ENCODE data around the gene ZNF148.
"Not testable (repeated sequence)": the region's sequence is repeated elsewhere in the genome, so short reads cannot be mapped to it uniquely, and the experiment has no call there.

Gene ZNF148

GRCh38 chr3:125356140-125357026 is 18.7 kb downstream of the ZNF148 start:
- peak overlapping the region; percentile 91 for H3K4me3 Mint-ChIP-seq
- peaks cover 4% of the 10 kb centered on the region for H3K36me3 Mint-ChIP-seq
- H3K4me1 Mint-ChIP-seq (ENCODE audit: low read depth), result peaks cover 75% of the 10 kb centered on the region
- H3K27ac Mint-ChIP-seq, result peak overlapping the region; percentile 93
- H3K9me3 Mint-ChIP-seq (ENCODE audit: low read depth), result peaks cover 3% of the 10 kb centered on the region
- H3K27me3 Mint-ChIP-seq, result no peaks in the 10 kb centered on the region

- Mint-ChIP-seq H3K9me3 (ENCODE audit: low read depth) (peaks cover 3% of the 10 kb centered on the region), H3K27me3 (no peaks in the 10 kb centered on the region), H3K4me3 (no peak overlapping the region), H3K36me3 (peaks cover 9% of the 10 kb centered on the region), H3K27ac (no peak overlapping the region), H3K4me1 (ENCODE audit: low read depth) (peaks cover 75% of the 10 kb centered on the region)
Measured at GRCh38 chr3:125353659-125354058, 21.5 kb downstream of the ZNF148 start.

- peaks cover 3% of the 10 kb centered on the region for H3K9me3 Mint-ChIP-seq (ENCODE audit: low read depth)
- H3K4me1 Mint-ChIP-seq (ENCODE audit: low read depth), result peaks cover 77% of the 10 kb centered on the region
- no peaks in the 10 kb centered on the region for H3K27me3 Mint-ChIP-seq
- H3K27ac Mint-ChIP-seq, result peak overlapping the region; percentile 16
- H3K4me3 Mint-ChIP-seq, result no peak overlapping the region
- H3K36me3 Mint-ChIP-seq, result peaks cover 9% of the 10 kb centered on the region
Measured at GRCh38 chr3:125353128-125353527, 22.0 kb downstream of the ZNF148 start.

DNA sequence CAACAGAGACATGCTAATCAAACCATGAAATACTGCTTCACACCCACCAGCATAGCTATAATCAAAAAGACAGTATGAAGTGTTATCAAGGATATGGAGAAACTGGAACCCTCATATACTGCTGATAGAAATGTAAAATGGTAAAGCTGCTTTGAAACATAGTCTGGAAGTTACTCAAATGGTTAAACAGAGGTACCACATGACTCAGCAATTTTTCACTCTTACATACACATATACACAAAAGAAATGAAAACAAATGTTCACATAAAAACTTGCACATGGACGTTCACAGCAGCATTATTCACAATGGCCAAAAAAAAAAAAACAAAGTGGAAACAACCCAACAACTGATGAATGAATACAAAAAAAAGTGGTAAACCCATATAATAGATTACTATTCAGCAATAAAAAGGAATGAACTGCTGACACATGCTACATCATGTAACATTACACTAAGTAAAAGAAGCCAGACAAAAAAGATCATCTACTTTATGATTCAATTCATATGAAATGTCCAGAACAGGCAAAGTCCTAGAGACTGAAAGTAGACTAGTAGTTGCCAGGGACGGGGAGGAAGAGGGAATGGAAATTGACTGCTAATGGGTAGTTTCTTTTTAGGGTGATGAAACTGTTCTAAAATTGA is 23.2 kb downstream of the ZNF148 start:
- peaks cover 9% of the 10 kb centered on the region for H3K36me3 Mint-ChIP-seq
- peaks cover 78% of the 10 kb centered on the region for H3K4me1 Mint-ChIP-seq (ENCODE audit: low read depth)
- H3K27ac Mint-ChIP-seq, result peak overlapping the region; percentile 61
- peaks cover 3% of the 10 kb centered on the region for H3K9me3 Mint-ChIP-seq (ENCODE audit: low read depth)
- H3K27me3 Mint-ChIP-seq, result no peaks in the 10 kb centered on the region
- no peak overlapping the region for H3K4me3 Mint-ChIP-seq

DNA sequence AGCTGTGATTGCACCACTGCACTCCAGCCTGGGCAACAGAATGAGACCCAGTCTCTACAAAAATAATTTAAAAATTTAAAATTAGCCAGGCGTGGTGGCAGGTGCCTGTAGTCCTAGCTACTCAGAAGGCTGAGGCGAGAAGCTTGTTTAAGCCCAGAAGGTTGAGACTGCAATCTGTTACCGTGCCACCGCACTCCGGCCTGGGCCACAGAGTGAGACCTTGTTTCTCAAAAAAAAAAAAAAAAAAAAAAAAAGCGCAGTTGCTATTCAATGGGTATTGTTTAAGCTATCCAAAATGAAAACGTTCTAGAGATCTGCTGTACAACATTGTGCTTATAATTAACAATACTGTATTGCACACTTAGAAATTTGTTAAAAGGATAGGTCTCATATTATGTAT is 24.0 kb downstream of the ZNF148 start:
- H3K4me1 Mint-ChIP-seq (ENCODE audit: low read depth), result peaks cover 73% of the 10 kb centered on the region

GRCh38 chr3:125350597-125350996 is 24.5 kb downstream of the ZNF148 start:
- no peaks in the 10 kb centered on the region for H3K27me3 Mint-ChIP-seq
- H3K9me3 Mint-ChIP-seq (ENCODE audit: low read depth), result peaks cover 8% of the 10 kb centered on the region
- peak overlapping the region; percentile 28 for H3K4me3 Mint-ChIP-seq
- peaks cover 73% of the 10 kb centered on the region for H3K4me1 Mint-ChIP-seq (ENCODE audit: low read depth)
- H3K36me3 Mint-ChIP-seq, result peaks cover 16% of the 10 kb centered on the region
- peak overlapping the region; percentile 59 for H3K27ac Mint-ChIP-seq

More for the DNA sequence above, 24.0 kb downstream of the ZNF148 start:
- H3K4me3 Mint-ChIP-seq, result no peak overlapping the region
- H3K27me3 Mint-ChIP-seq, result no peaks in the 10 kb centered on the region
- H3K9me3 Mint-ChIP-seq (ENCODE audit: low read depth), result peaks cover 3% of the 10 kb centered on the region
- H3K36me3 Mint-ChIP-seq, result peaks cover 12% of the 10 kb centered on the region
- peak overlapping the region; percentile 59 for H3K27ac Mint-ChIP-seq

GRCh38 chr3:125349556-125350165 is 25.5 kb downstream of the ZNF148 start:
- H3K4me3 Mint-ChIP-seq, result peak overlapping the region; percentile 6
- peaks cover 22% of the 10 kb centered on the region for H3K36me3 Mint-ChIP-seq
- peaks cover 17% of the 10 kb centered on the region for H3K9me3 Mint-ChIP-seq (ENCODE audit: low read depth)
- H3K4me1 Mint-ChIP-seq (ENCODE audit: low read depth), result peaks cover 69% of the 10 kb centered on the region
- H3K27me3 Mint-ChIP-seq, result no peaks in the 10 kb centered on the region
- H3K27ac Mint-ChIP-seq, result peak overlapping the region; percentile 65

DNA sequence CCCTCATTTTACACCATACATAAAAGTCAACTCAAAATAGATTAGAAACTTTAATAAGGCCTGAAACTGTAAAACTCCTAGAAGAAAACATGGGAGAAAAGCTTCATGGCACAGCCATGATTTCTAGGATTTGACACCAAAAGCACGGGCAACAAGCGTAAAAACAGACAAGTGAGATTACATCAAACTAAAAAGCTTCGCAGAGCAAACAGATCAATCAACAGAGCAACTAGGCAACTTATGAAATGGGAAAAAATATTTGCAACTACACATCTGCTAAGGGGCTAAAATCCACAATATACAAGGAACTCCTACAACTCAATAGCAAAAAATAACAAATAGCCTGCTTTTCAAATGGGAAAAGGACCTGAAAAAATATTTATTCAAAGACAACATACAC is 26.1 kb downstream of the ZNF148 start:
- H3K4me3 Mint-ChIP-seq, result peak overlapping the region; percentile 5
- peaks cover 26% of the 10 kb centered on the region for H3K36me3 Mint-ChIP-seq
- H3K4me1 Mint-ChIP-seq (ENCODE audit: low read depth), result peaks cover 68% of the 10 kb centered on the region
- H3K27me3 Mint-ChIP-seq, result no peaks in the 10 kb centered on the region
- H3K9me3 Mint-ChIP-seq (ENCODE audit: low read depth), result peaks cover 20% of the 10 kb centered on the region
- H3K27ac Mint-ChIP-seq, result peak overlapping the region; percentile 65

- not testable (repeated sequence) for H3K27me3 Mint-ChIP-seq, H3K4me3 Mint-ChIP-seq, H3K27ac Mint-ChIP-seq
- H3K36me3 Mint-ChIP-seq, result peaks cover 30% of the 10 kb centered on the region
- peaks cover 42% of the 10 kb centered on the region for H3K4me1 Mint-ChIP-seq (ENCODE audit: low read depth)
- peaks cover 17% of the 10 kb centered on the region for H3K9me3 Mint-ChIP-seq (ENCODE audit: low read depth)
Measured at GRCh38 chr3:125343367-125343766, 31.8 kb downstream of the ZNF148 start.

GRCh38 chr3:125340121-125340520 is 35.0 kb downstream of the ZNF148 start:
- no peak overlapping the region for H3K27ac Mint-ChIP-seq
- peaks cover 20% of the 10 kb centered on the region for H3K36me3 Mint-ChIP-seq
- H3K4me3 Mint-ChIP-seq, result no peak overlapping the region
- peaks cover 55% of the 10 kb centered on the region for H3K4me1 Mint-ChIP-seq (ENCODE audit: low read depth)
- no peaks in the 10 kb centered on the region for H3K27me3 Mint-ChIP-seq
- H3K9me3 Mint-ChIP-seq (ENCODE audit: low read depth), result peaks cover 8% of the 10 kb centered on the region

GRCh38 chr3:125337506-125337905 is 37.6 kb downstream of the ZNF148 start:
- no peaks in the 10 kb centered on the region for H3K27me3 Mint-ChIP-seq
- H3K4me3 Mint-ChIP-seq, result no peak overlapping the region
- H3K27ac Mint-ChIP-seq, result no peak overlapping the region
- H3K4me1 Mint-ChIP-seq (ENCODE audit: low read depth), result peaks cover 58% of the 10 kb centered on the region
- H3K36me3 Mint-ChIP-seq, result peaks cover 19% of the 10 kb centered on the region
- peaks cover 10% of the 10 kb centered on the region for H3K9me3 Mint-ChIP-seq (ENCODE audit: low read depth)

DNA sequence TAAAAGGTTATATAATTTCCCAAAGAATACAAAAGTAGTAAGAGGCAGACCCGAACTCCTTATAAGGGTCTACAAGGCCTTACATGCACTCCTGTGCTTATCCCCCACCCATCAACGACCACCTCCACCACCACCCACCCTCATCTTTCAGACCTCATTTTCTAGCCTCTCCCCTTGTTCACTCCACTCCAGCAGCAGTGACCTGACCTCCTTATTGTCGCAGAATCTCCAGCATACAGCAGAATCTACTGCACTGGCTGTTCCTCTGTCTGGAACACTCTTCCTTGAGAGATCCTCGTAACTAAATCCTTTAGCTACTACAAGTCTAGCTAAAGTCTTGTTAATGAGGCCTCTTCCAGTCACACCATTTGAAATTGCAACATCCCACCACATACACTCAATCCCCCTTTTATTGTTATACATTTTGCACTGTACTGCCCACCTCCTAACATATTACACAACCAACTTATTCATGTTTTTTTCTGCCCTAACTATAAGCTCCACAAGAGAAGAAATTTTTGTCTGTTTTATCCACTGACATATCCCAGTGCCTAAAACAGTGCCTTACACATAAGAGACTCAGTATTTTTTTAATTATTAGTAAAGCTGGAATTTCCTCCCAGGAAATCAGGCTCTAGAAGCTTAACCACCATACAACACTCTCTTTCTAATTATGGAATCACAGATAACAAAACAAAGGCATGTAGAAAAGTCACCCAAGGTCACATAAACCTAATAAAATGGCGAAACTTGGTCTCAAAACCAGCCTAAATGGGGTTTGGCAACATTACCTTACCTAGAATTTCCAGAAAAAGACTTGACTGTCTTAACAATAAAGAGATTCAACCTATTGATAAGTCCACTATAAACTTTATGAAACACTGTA is 40.2 kb downstream of the ZNF148 start:
- Mint-ChIP-seq H3K4me3 (no peak overlapping the region), H3K36me3 (peaks cover 18% of the 10 kb centered on the region), H3K4me1 (ENCODE audit: low read depth) (peaks cover 61% of the 10 kb centered on the region), H3K27ac (no peak overlapping the region), H3K27me3 (no peaks in the 10 kb centered on the region), H3K9me3 (ENCODE audit: low read depth) (peaks cover 10% of the 10 kb centered on the region)

DNA sequence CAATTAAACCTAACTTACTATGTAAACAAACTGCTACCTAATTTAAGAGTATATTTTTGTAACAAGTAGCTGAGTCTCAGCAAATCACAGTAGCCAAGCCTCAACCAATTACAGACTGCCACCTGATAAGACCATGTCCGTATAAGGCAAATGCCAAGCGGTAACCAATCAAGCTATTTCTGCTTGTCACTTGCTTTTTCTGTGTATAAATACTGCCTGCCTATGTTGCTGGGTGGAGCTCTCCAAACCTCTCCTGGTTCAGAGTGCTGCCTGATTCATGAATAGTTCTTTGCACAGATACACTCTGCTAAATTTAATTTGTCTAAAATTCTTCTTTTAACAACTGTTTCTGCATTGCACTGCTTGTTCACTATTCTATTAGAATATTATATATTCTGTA is 42.6 kb downstream of the ZNF148 start:
- Mint-ChIP-seq H3K27ac (no peak overlapping the region), H3K27me3 (no peaks in the 10 kb centered on the region), H3K9me3 (ENCODE audit: low read depth) (peaks cover 10% of the 10 kb centered on the region), H3K36me3 (peaks cover 18% of the 10 kb centered on the region), H3K4me3 (no peak overlapping the region), H3K4me1 (ENCODE audit: low read depth) (peaks cover 48% of the 10 kb centered on the region)

DNA sequence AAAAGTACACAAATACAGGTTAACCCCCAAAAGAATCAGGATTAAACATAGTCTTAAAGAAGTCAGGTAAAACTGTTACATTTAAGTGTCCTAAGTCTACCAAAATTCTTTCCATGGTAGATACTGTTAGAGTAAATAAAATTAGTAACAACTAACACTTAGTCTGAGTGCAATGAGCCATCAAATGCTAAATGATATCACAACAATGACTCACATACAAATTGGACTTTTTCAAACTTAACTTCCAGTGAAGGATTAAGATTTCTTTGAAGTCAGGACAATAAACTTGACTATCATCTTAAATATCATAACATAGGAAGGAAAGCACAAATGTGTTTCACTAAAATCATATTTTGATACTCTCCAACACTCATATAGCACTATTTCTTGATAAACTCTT is 43.9 kb downstream of the ZNF148 start:
- Mint-ChIP-seq H3K36me3 (peaks cover 22% of the 10 kb centered on the region), H3K4me1 (ENCODE audit: low read depth) (peaks cover 41% of the 10 kb centered on the region), H3K27ac (peak overlapping the region; percentile 50), H3K9me3 (ENCODE audit: low read depth) (peaks cover 10% of the 10 kb centered on the region), H3K4me3 (no peak overlapping the region), H3K27me3 (no peaks in the 10 kb centered on the region)
